Measurements from ENCODE around the gene ZHX3. TPM values are rescaled to one million over a fixed set of nuclear protein-coding genes. Genes with fewer than 3 reads are reported as not detected.

Gene ZHX3
- total and polyA plus RNA-seq, 2 donors (not counting 1 experiment from before 2014, with no cell fraction given) = 4.3 to 22.2 TPM

- no peaks in the 10 kb centered on the region for H3K9me3 ChIP-seq (ENCODE audit: control extremely low read depth in 1 of 3, control insufficient read depth in 2 of 3, insufficient read depth in 1 of 3, low read length in 2 of 3)
- 93% methylated on average over 13 of the region's 15 CpGs for WGBS (ENCODE audit: insufficient coverage)
- H3K36me3 ChIP-seq (replicated peaks in 1 of 2; ENCODE audit: control extremely low read depth in 1 of 2, control insufficient read depth in 1 of 2, extremely low read depth in 1 of 2, insufficient read depth in 2 of 2, low read length in 1 of 2) = no peaks in the 10 kb centered on the region
- H2AFZ ChIP-seq (ENCODE audit: insufficient read depth, low read depth, low read length, poor library complexity, severe bottlenecking) = no peak overlapping the region
- peaks cover 0 to 18% (median 5%) of the 10 kb centered on the region in 4 experiments for H3K27me3 ChIP-seq (replicated peaks in 1 of 4; ENCODE audit: control extremely low read depth in 1 of 4, control insufficient read depth in 3 of 4, insufficient read depth in 4 of 4, low read length in 3 of 4)
- peaks cover 7 to 11% of the 10 kb centered on the region in 2 donors for H3K4me1 ChIP-seq (ENCODE audit: control insufficient read depth in 2 of 2, insufficient read depth in 2 of 2, low read length in 2 of 2)
- peaks cover 17% of the 10 kb centered on the region for H3K27me3 Mint-ChIP-seq
- DNase-seq (no peak), ATAC-seq (ENCODE audit: low read depth) (no peak)
- CTCF ChIA-PET = interaction anchor here (0.6 to 1.2 kb wide), 3 partner anchors 24 to 200 kb away, joined by 3 to 6 read pairs (median 3); no protein-coding TSS in a partner anchor
- no peak overlapping the region for H3K27ac ChIP-seq (ENCODE audit: low read length in 2 of 2)
- no peak overlapping the region for H3K9ac ChIP-seq (ENCODE audit: low read length)
- H3K27ac Mint-ChIP-seq = no peak overlapping the region
- no peak overlapping the region for H3K4me3 ChIP-seq (ENCODE audit: control extremely low read depth in 1 of 5, extremely low read depth in 1 of 5, insufficient read depth in 1 of 5, low read depth in 2 of 5, low read length in 4 of 5)
- no peak for TF ChIP-seq EZH2 (IDR thresholded peaks at IDR 0.05; ENCODE audit: borderline replicate concordance, insufficient read depth, low read depth, low read length, poor library complexity, severe bottlenecking)
- TF ChIP-seq CTCF (IDR thresholded peaks at IDR 0.05) = no peak
- no peak overlapping the region for H3K4me2 ChIP-seq (replicated peaks; ENCODE audit: low read depth, low read length, poor library complexity, severe bottlenecking)
- POLR2A ChIA-PET = no interaction called here
- H3K4me3 Mint-ChIP-seq = no peak overlapping the region
- H4K20me1 ChIP-seq (ENCODE audit: control insufficient read depth, insufficient read depth, low read length, poor library complexity, severe bottlenecking) = no peaks in the 10 kb centered on the region
- H3K4me1 Mint-ChIP-seq = peaks cover 6% of the 10 kb centered on the region
- no peaks in the 10 kb centered on the region for H3K79me2 ChIP-seq (ENCODE audit: control insufficient read depth, insufficient read depth, low read length)
- no peaks in the 10 kb centered on the region for H3K9me3 Mint-ChIP-seq (ENCODE audit: insufficient read depth)
- intact Hi-C loops (cut with micrococcal nuclease) = no loop called here
Measured at GRCh38 chr20:41334443-41335421, 17.2 kb upstream of the ZHX3 start.

- Histone ChIP-seq H3K4me2 (replicated peaks; ENCODE audit: low read depth, low read length, poor library complexity, severe bottlenecking) (no peak overlapping the region), H3K27me3 (replicated peaks in 1 of 4; ENCODE audit: control extremely low read depth in 1 of 4, control insufficient read depth in 3 of 4, insufficient read depth in 4 of 4, low read length in 3 of 4) (peaks cover 0 to 14% (median 2%) of the 10 kb centered on the region in 4 experiments), H2AFZ (ENCODE audit: insufficient read depth, low read depth, low read length, poor library complexity, severe bottlenecking) (no peak overlapping the region), H4K20me1 (ENCODE audit: control insufficient read depth, insufficient read depth, low read length, poor library complexity, severe bottlenecking) (no peaks in the 10 kb centered on the region), H3K9me3 (ENCODE audit: control extremely low read depth in 1 of 3, control insufficient read depth in 2 of 3, insufficient read depth in 1 of 3, low read length in 2 of 3) (no peaks in the 10 kb centered on the region), H3K36me3 (replicated peaks in 1 of 2; ENCODE audit: control extremely low read depth in 1 of 2, control insufficient read depth in 1 of 2, extremely low read depth in 1 of 2, insufficient read depth in 2 of 2, low read length in 1 of 2) (no peaks in the 10 kb centered on the region), H3K9ac (ENCODE audit: low read length) (no peak overlapping the region), H3K27ac (ENCODE audit: low read length in 2 of 2) (no peak overlapping the region), H3K79me2 (ENCODE audit: control insufficient read depth, insufficient read depth, low read length) (no peaks in the 10 kb centered on the region), H3K4me1 (ENCODE audit: control insufficient read depth in 2 of 2, insufficient read depth in 2 of 2, low read length in 2 of 2) (peaks cover 12 to 13% of the 10 kb centered on the region in 2 donors), H3K4me3 (ENCODE audit: control extremely low read depth in 1 of 5, extremely low read depth in 1 of 5, insufficient read depth in 1 of 5, low read depth in 2 of 5, low read length in 4 of 5) (no peak overlapping the region)
- intact Hi-C loops (cut with micrococcal nuclease) = no loop called here
- no peak overlapping the region for H3K4me3 Mint-ChIP-seq
- H3K27ac Mint-ChIP-seq = no peak overlapping the region
- ChIA-PET CTCF (interaction anchor here (1.0 to 1.2 kb wide), 2 partner anchors 161 to 199 kb away, joined by 3 to 6 read pairs; no protein-coding TSS in a partner anchor), POLR2A (no interaction called here)
- H3K4me1 Mint-ChIP-seq = peaks cover 10% of the 10 kb centered on the region
- WGBS (ENCODE audit: insufficient coverage) = 71% methylated on average over 1 of the region's 2 CpGs
- no peaks in the 10 kb centered on the region for H3K9me3 Mint-ChIP-seq (ENCODE audit: insufficient read depth)
- ATAC-seq (ENCODE audit: low read depth) = no peak
- TF ChIP-seq CTCF (IDR thresholded peaks at IDR 0.05) (no peak), EZH2 (IDR thresholded peaks at IDR 0.05; ENCODE audit: borderline replicate concordance, insufficient read depth, low read depth, low read length, poor library complexity, severe bottlenecking) (no peak)
- no peak for DNase-seq
- H3K27me3 Mint-ChIP-seq = peaks cover 14% of the 10 kb centered on the region
Measured at GRCh38 chr20:41334036-41334435, 16.5 kb upstream of the ZHX3 start.

All from B cell (primary cell).